Tibial nerve (tissue), 4 donors: ENCODE results near the gene ACTL10.

ENCODE experiments used
- CTCF ChIP-seq, 5 experiments: fragments of 200-600 bp in 3 of 5; fragments of 450-650 bp in 2 of 5; sonication (generic) in 3 of 5; IDR thresholded peaks; one replicate each; pipeline ENCODE4 v1.5.1; 2016 to 2019; ENCODE audit warnings: antibody characterized with exemption in 5 of 5, mild to moderate bottlenecking in 3 of 5, moderate library complexity in 2 of 5
- EP300 ChIP-seq, 2 donors: sonication (generic); formaldehyde crosslinking; IDR thresholded peaks; one replicate each; pipeline ENCODE4 v1.6.1; 2017; ENCODE audit warnings: antibody characterized with exemption in 2 of 2, mild to moderate bottlenecking in 1 of 2
- POLR2A ChIP-seq, 2 donors: fragments of 450-650 bp; IDR thresholded peaks; one replicate each; pipeline ENCODE4 v1.6.1; 2017; ENCODE audit warnings: antibody characterized with exemption in 2 of 2, mild to moderate bottlenecking in 2 of 2, moderate library complexity in 2 of 2

GRCh38 chr20:33645072-33645358 lies 21.7 kb upstream of the ACTL10 start:
- TF ChIP-seq CTCF (IDR thresholded peaks at IDR 0.05) (no peak), POLR2A (IDR thresholded peaks at IDR 0.05) (no peak), EP300 (IDR thresholded peaks at IDR 0.05) (no peak)
